Transverse colon (tissue), 4 donors: Measurements from ENCODE around the gene MRPL52.

Source experiments
- EP300 ChIP-seq: sonication (generic); formaldehyde crosslinking; IDR thresholded peaks from one replicate; pipeline ENCODE4 v1.6.1; 2017; ENCODE audit warnings: antibody characterized with exemption, low read depth
- POLR2A ChIP-seq: fragments of 450-650 bp; IDR thresholded peaks from one replicate; pipeline ENCODE4 v1.6.1; 2016; ENCODE audit warnings: antibody characterized with exemption, mild to moderate bottlenecking, moderate library complexity
- POLR2AphosphoS5 ChIP-seq, 3 donors: sonication (generic); formaldehyde crosslinking; IDR thresholded peaks; one replicate each; pipeline ENCODE4 v1.6.1; 2016; ENCODE audit warnings: antibody characterized with exemption in 3 of 3
- TF ChIP-seq, protein P1 (sequence below), 5 experiments: fragments of 200-600 bp in 3 of 5; fragments of 450-650 bp in 2 of 5; sonication (generic) in 3 of 5; IDR thresholded peaks; 1 replicate in 2 of 5; 2 replicates in 3 of 5; pipeline ENCODE4 v1.5.1; 2016 to 2017; ENCODE audit warnings: antibody characterized with exemption in 5 of 5, inconsistent platforms in 3 of 5, mild to moderate bottlenecking in 2 of 5, moderate library complexity in 1 of 5

DNA sequence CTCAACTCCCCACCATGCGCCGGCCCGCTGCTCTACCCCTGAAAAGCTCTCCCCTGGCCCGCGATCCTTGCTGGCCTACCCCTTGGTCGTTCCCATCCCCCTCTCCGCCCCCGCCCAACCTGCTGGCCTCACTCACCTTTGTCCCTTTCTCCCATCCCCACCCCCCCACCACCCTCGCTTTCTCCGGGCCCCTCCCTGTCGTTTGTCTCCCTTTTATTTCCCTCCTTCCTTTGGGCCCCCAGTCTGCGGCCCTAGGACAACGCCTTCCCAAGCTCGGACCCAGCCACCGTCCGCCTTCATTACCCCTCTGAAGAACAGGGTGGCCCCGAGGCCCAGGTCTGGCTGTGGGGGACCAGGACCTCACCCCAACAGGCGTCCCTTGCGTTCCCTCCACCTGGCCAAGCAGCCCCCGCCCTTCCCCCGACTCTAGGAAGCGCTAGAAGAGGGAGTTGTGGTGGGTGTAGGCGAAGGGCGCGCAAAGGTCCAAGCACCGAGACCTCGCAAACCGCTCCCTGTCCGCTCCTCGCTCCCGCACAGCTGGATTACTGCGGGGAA is 7.6 kb upstream of the MRPL52 start:
- TF ChIP-seq, protein P1, sequence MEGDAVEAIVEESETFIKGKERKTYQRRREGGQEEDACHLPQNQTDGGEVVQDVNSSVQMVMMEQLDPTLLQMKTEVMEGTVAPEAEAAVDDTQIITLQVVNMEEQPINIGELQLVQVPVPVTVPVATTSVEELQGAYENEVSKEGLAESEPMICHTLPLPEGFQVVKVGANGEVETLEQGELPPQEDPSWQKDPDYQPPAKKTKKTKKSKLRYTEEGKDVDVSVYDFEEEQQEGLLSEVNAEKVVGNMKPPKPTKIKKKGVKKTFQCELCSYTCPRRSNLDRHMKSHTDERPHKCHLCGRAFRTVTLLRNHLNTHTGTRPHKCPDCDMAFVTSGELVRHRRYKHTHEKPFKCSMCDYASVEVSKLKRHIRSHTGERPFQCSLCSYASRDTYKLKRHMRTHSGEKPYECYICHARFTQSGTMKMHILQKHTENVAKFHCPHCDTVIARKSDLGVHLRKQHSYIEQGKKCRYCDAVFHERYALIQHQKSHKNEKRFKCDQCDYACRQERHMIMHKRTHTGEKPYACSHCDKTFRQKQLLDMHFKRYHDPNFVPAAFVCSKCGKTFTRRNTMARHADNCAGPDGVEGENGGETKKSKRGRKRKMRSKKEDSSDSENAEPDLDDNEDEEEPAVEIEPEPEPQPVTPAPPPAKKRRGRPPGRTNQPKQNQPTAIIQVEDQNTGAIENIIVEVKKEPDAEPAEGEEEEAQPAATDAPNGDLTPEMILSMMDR (IDR thresholded peaks at IDR 0.05) = no peak
- TF ChIP-seq POLR2AphosphoS5 (IDR thresholded peaks at IDR 0.05) = no peak
- no peak for TF ChIP-seq POLR2A
- TF ChIP-seq EP300 = no peak
